ENCODE measurements around the gene KIAA0930. TPM values are rescaled to one million over a fixed set of nuclear protein-coding genes. Genes with fewer than 3 reads are reported as not detected.
A peak's percentile ranks its signal among the peaks of the same experiment; 100 is the strongest.

KIAA0930 gene
- total RNA-seq, 6 donors from 2014 or later = 31.2 to 103 (median 42.8) TPM

DNA sequence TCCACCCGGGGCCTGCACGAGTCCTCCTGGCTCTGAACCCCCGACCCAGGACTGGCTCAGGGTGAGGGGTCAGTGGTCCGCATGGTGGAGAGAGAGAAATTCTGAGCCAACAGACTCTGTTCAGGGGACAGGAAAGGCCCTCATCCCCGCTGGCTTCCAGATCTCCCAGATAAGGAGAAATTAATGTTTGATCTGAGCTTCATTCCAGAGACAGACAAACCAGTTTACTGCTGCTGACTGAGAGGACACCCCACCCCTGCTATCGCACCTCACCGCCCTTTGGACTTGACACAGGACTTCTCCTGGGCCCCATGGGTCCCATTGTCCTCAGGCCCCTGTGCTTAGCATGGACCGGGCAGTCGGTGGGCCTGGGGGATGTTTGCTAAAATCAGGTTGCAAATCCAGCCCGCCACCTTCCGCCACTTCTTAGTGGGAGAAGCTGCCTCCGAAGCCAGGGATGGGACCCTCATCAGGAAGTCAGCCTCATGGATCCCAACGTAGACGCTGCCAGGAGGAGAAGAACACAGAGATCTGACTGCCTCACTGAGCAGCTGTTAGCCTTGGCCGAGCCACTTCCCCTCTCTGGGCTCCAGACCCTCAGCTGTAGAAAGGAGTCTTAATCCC lies 32.9 kb upstream of the KIAA0930 start:
- no peak for ATAC-seq (ENCODE audit: low FRiP score in 2 of 2)
- no peak for TF ChIP-seq EP300 (IDR thresholded peaks at IDR 0.05)
- TF ChIP-seq, protein P1, sequence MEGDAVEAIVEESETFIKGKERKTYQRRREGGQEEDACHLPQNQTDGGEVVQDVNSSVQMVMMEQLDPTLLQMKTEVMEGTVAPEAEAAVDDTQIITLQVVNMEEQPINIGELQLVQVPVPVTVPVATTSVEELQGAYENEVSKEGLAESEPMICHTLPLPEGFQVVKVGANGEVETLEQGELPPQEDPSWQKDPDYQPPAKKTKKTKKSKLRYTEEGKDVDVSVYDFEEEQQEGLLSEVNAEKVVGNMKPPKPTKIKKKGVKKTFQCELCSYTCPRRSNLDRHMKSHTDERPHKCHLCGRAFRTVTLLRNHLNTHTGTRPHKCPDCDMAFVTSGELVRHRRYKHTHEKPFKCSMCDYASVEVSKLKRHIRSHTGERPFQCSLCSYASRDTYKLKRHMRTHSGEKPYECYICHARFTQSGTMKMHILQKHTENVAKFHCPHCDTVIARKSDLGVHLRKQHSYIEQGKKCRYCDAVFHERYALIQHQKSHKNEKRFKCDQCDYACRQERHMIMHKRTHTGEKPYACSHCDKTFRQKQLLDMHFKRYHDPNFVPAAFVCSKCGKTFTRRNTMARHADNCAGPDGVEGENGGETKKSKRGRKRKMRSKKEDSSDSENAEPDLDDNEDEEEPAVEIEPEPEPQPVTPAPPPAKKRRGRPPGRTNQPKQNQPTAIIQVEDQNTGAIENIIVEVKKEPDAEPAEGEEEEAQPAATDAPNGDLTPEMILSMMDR (IDR thresholded peaks at IDR 0.05) = no peak
- TF ChIP-seq POLR2AphosphoS5 (IDR thresholded peaks at IDR 0.05) = no peak
- TF ChIP-seq POLR2A (IDR thresholded peaks at IDR 0.05) = no peak

DNA sequence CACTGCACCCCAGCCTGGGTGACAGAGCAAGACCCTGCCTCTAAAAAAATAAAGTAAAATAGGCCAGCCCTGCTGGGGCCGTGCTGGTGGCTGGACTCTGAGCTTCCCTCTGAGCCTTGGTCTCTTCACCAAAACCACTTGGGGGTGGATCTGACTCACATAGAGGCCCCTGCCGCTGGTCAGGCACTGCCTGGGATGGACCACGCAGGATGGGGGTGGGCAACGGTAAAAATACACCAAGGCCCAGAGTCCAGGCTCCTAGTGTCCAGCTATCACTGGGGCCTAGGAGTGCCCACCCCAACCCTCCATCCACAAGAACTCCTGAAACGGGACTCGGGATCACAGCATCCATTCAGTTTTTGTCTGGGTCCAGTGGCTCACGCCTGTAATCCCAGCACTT lies 31.8 kb upstream of the KIAA0930 start:
- no peak for DNase-seq
- Histone ChIP-seq H3K27me3 (no peaks in the 10 kb centered on the region), H3K9me3 (no peaks in the 10 kb centered on the region), H3K36me3 (no peaks in the 10 kb centered on the region), H3K4me1 (peaks cover 11 to 21% (median 17%) of the 10 kb centered on the region in 4 donors), H3K4me3 (no peak overlapping the region), H3K27ac (peak overlapping the region in 3 of 4 donors; percentile 18 to 57 (median 52))
- no peak for TF ChIP-seq EP300 (IDR thresholded peaks at IDR 0.05)
- TF ChIP-seq, protein P1 (IDR thresholded peaks at IDR 0.05) = no peak
- TF ChIP-seq POLR2A (IDR thresholded peaks at IDR 0.05) = no peak
- TF ChIP-seq POLR2AphosphoS5 (IDR thresholded peaks at IDR 0.05) = no peak
- no peak for ATAC-seq (ENCODE audit: low FRiP score in 2 of 2)
- WGBS, 2 donors = 76 to 89% methylated on average over 4 to 7 of the region's 7 CpGs

More for the DNA sequence above, 32.9 kb upstream of the KIAA0930 start:
- Histone ChIP-seq H3K4me3 (no peak overlapping the region), H3K9me3 (no peaks in the 10 kb centered on the region), H3K27ac (no peak overlapping the region), H3K36me3 (no peaks in the 10 kb centered on the region), H3K4me1 (peaks cover 11 to 13% (median 11%) of the 10 kb centered on the region in 4 donors), H3K27me3 (no peaks in the 10 kb centered on the region)
- WGBS, 2 donors = 85 to 89% methylated on average over 13 to 15 of the region's 15 CpGs
- DNase-seq = no peak

DNA sequence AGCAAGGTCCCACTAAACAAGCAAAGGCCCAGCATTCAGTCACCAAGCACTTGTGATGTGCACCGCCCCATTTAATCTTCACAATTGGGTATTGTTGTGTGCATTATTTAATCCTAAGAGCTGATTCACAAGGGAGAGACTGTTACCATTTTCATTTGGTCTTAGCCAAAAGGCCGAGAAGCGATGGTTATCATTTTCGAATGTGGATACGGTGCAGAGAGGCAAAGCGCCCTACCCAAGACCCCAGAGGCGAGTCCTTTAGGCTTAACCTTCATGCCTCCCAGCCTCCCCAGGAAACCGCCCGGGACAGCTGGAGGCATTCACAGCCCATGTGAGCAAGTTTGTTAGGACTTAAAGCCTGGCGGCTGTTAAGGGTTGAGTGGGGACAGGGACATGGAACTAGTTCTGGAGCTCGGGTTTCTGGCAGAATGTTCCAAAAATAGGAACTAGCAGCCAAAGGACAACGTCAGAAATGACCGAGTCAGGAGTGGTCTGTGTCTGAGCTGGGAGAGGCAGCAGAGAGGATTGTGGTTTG lies 31.0 kb upstream of the KIAA0930 start:
- H3K4me1 ChIP-seq = peaks cover 11 to 21% (median 17%) of the 10 kb centered on the region in 4 donors
- DNase-seq = no peak
- H3K4me3 ChIP-seq = no peak overlapping the region
- no peaks in the 10 kb centered on the region for H3K9me3 ChIP-seq
- 58 to 71% methylated on average over 13 of the region's 13 CpGs for WGBS, 2 donors
- H3K36me3 ChIP-seq = no peaks in the 10 kb centered on the region
- ATAC-seq (ENCODE audit: low FRiP score in 2 of 2) = peak in 1 of 2 donors; percentile 62
- H3K27ac ChIP-seq = peak overlapping the region in 3 of 4 donors; percentile 18 to 57 (median 52)
- H3K27me3 ChIP-seq = no peaks in the 10 kb centered on the region
- no peak for TF ChIP-seq EP300 (IDR thresholded peaks at IDR 0.05)
- TF ChIP-seq POLR2AphosphoS5 (IDR thresholded peaks at IDR 0.05) = peak in 1 of 2 donors; percentile 10
- TF ChIP-seq, protein P1 (IDR thresholded peaks at IDR 0.05) = no peak
- TF ChIP-seq POLR2A (IDR thresholded peaks at IDR 0.05) = no peak

DNA sequence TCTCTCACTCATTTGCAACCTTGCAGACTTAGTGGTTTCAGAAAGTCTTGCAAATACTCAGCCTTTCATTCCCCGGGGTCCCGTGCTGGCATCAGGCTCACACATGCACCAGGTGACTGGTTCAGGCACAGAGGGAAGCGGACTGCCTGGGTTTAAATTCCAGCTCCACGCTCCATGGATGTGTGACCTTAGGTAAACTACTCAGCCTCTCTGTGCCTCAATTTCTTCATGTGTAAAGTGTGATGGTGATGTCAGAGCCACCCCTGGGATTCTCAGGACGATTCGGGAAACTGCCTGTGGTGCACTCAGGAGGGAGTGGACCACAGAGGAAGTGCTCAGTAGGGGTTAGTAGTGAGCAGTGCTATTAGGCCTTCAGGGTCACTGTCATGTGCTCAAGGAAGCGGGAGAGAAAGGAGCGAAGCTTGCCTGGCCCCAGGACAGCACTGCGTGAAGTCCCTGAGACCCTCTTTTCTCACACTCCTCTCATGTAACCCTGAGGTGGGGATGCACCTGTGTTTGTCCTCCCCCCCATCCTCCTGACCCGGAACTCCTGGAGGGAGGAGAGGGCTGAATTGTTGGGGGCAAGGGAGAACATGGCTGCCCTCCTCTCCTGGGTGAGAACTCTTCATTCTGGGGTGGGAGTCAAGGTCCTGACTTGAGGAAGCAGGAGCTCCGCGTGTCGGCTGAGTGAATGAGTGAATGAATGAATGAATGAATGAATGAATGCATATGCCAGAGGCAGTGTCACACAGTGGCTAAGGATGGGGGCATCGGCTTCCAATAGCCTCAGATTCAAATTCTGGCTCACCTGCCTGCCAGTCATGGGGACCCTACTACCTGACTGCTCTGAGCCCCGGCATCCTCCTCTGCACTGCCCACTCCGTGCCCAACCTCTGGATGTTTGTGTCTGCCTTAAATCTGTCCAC lies 29.7 kb upstream of the KIAA0930 start:
- 75 to 84% methylated on average over 13 to 16 of the region's 16 CpGs for WGBS, 2 donors
- ATAC-seq (ENCODE audit: low FRiP score in 2 of 2) = no peak
- no peaks in the 10 kb centered on the region for H3K27me3 ChIP-seq
- peaks cover 11 to 21% (median 17%) of the 10 kb centered on the region in 4 donors for H3K4me1 ChIP-seq
- no peaks in the 10 kb centered on the region for H3K9me3 ChIP-seq
- H3K27ac ChIP-seq = no peak overlapping the region
- H3K36me3 ChIP-seq = no peaks in the 10 kb centered on the region
- DNase-seq = no peak
- H3K4me3 ChIP-seq = no peak overlapping the region
- TF ChIP-seq, protein P1 (IDR thresholded peaks at IDR 0.05) = no peak
- TF ChIP-seq POLR2AphosphoS5 (IDR thresholded peaks at IDR 0.05) (no peak), POLR2A (IDR thresholded peaks at IDR 0.05) (no peak), EP300 (IDR thresholded peaks at IDR 0.05) (no peak)
